DMS79 (cell line): ENCODE results near the gene ZBTB8A.
"Not testable (repeated sequence)": the region's sequence is repeated elsewhere in the genome, so short reads cannot be mapped to it uniquely, and the experiment has no call there.

ENCODE experiments used
- DNase-seq: peaks from one replicate; lab custom pipeline; 2025; lab: John Stamatoyannopoulos, UW

Gene ZBTB8A

GRCh38 chr1:32622205-32622604 is 83.0 kb downstream of the ZBTB8A start:
- DNase-seq = no peak

- DNase-seq = no peak
Measured at GRCh38 chr1:32622806-32623681, 83.8 kb downstream of the ZBTB8A start.

DNA sequence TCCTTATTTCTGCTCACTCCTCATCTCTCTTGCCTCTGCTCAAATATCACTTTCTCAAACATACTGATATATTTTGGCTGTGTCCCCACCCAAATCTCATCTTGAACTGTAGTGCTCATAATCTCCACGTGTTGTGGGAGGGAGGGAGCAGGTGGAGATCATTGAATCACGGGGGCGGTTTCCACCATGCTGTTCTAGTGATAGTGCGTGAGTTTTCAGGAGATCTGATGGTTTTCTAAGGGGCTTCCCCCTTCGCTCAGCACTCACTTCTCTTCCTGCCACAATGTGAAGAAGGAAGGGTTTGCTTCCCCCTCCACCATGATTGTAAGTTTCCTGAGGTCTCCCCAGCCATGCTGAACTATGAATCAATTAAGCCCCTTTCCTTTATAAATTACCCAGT is 84.5 kb downstream of the ZBTB8A start:
- no peak for DNase-seq

DNA sequence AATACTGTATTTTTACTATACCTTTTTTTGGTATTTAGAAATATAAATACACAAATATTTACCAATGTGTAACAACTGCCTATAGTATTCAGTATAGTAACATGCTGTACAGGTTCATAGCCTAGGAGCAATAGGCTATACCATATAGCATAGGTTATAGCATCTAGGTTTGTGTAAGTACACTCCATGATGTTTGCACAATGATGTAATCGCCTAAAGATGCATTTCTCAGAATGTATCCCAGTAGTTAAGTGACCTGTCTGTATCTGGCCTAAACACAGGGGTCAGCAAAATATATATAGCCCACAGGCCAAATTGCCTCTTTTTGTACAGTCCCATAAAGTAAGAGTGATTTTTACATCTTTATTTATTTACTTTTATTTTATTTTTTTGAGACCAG is 86.9 kb downstream of the ZBTB8A start:
- no peak for DNase-seq

DNA sequence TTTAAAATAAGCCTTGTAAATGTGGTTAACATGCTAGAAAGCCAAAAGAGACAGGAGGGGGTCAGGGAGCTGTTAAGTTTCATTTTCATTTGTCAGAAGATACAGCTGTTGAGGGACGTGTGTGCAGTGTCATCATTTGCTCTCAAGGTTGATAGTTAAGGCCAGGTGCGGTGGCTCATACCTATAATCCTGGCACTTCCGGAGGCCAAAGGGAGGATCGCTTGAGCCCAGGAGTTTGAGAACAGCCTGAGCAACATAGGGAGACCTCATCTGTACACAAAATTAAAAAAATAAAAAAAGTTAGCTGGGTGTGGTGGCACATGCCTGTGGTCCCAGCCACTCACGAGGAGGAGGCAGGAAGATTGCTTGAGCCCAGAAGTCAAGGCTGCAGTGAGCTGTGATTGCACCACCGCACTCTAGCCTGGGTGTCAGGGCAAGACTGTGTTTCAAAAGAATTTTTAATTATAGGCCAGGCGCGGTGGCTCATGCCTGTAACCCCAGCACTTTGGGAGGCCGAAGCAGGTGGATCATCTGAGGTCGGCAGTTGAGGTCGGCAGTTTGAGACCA is 88.5 kb downstream of the ZBTB8A start:
- no peak for DNase-seq

DNA sequence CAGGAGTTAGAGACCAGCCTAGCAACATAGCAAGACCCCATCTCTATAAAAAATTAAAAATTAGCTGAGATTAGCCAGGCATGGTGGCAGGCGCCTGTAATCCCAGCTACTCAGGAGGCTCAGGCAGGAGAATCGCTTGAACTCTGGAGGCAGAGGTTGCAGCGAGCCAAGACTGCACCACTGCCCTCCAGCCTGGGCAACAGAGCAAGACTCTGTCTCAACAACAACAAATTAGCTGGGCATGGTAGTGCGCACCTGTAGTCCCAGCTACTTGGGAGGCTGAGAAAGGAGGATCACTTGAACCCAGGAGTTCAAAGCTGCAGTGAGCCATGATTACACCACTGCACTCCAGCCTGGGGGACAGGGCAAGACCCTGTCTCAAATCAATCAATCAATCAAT is 90.9 kb downstream of the ZBTB8A start:
- DNase-seq = not testable (repeated sequence)

DNA sequence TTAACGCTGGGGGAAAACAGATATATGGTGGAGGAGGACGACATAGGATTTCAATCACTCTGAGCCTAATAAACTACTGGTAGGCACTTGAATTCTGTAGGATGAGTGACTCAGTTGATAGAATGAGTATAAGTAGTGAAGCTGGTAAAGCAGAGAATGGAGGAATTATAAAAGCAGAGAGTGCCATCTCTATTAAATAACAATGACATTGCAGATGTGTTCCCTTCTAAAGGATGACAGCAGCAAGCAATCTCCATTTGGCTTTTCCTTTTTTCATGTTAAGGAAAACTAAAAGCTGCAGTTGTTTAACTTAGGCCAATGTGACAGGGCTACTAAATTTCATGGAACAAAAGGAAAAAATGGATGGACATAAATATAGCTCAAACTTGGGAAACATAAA is 93.6 kb downstream of the ZBTB8A start:
- no peak for DNase-seq

DNA sequence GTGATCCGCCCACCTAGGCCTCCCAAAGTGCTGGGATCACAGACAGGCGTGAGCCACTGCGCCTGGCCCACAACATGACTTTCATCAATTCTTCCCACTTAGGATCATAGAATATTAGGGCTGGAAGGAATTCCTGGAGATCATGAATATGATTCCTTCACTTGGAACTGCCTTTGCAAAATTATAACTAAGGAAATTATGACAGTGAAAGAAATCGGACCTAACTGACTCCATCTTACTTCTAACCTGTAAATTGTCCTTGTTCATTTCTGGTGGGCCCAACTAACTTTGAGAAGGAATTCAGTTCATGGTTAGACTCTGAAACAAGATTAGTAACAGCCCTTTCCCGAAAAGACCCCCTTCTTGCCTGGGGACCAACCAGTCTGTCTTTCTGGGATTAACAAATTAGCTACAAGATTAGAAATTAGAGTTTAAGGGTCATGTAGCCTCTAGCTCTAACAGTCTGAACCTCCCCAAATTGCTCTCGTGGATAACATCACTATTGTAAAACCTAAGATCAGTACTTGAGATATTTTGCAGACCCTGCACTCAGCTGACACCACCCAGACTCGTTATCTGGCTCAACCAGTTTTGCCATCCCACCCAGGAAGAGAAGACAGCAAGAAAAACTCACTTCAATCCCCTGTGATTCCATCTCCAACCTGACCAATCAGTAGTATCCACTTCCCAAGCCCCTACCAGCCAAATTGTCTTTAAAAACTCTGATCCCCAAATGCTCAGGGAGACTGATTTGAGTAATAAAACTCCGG is 96.5 kb downstream of the ZBTB8A start:
- DNase-seq = no peak

DNA sequence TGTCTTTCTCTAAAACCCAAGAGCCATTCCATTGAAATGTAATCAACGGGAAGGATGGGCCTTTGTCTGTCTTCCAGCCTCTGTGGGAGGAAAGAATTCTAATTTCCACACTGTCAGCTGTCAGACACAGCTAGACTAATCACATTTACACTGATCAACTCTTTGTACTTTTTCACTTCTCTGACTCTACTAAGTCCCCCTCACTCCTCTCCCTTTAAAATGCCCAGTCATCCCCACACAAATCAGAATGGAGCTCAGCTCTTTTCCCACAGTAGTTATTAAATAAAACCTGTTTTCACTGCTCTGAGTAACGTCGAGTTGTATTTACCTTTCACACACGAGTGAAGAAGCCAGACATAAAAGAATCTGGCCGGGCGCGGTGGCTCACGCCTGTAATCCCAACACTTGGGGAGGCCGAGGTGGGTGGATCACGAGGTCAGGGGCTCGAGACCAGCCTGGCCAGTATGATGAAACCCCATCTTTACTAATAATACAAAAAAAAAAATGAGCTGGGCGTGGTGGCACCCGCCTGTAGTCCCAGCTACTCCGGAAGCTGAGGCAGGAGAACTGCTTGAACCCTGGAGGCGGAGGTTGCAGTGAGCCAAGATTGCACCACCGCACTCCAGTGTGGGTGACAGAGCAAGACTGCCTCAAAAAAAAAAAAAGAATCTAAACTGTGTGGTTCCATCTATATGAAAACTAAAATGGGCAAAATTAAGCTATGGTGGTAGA is 97.9 kb downstream of the ZBTB8A start:
- no peak for DNase-seq

- DNase-seq = no peak
Measured at GRCh38 chr1:32639489-32640075, 100.4 kb downstream of the ZBTB8A start.

DNA sequence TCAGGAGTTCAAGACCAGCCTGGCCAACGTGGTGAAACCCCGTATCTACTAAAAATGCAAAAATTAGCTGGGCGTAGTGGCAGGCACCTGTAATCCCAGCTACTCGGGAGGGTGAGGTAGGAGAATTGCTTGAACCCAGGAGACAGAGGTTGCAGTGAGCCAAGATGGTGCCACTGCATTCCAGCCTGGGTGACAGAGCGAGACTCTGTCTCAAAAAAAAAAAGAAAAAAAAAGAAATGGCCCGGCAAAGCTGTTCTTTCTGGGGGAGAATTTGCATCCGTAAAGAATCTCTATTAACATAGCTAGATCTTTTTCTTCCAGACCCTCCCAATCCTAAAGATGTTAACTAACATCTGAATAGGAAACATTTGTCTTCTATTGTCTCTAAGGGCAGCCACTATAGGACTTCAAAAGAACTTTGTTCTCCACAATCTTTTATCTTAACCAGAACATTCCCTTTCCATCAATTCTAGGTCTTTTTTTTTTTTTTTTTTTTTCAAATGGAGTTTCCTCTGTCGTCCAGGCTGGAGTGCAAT is 103.1 kb downstream of the ZBTB8A start:
- not testable (repeated sequence) for DNase-seq

DNA sequence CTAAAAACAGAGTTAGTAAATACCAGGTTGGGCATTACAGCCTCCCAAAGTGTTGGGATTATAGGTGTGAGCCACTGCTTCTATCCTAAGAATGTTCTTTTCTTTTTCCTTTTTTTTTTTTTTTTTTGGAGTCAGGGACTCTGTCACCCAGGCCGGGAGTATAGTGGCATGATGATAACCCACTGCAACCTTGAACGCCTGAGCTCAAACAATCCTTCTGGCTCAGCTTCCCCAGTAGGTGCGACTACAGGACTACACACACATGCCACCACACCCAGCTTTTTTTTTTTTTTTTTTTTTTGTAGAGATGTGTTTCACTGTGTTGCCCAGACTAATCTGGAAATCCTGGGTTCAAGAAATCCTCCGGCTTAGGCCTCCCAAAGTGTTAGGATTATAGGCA is 105.2 kb downstream of the ZBTB8A start:
- no peak for DNase-seq

DNA sequence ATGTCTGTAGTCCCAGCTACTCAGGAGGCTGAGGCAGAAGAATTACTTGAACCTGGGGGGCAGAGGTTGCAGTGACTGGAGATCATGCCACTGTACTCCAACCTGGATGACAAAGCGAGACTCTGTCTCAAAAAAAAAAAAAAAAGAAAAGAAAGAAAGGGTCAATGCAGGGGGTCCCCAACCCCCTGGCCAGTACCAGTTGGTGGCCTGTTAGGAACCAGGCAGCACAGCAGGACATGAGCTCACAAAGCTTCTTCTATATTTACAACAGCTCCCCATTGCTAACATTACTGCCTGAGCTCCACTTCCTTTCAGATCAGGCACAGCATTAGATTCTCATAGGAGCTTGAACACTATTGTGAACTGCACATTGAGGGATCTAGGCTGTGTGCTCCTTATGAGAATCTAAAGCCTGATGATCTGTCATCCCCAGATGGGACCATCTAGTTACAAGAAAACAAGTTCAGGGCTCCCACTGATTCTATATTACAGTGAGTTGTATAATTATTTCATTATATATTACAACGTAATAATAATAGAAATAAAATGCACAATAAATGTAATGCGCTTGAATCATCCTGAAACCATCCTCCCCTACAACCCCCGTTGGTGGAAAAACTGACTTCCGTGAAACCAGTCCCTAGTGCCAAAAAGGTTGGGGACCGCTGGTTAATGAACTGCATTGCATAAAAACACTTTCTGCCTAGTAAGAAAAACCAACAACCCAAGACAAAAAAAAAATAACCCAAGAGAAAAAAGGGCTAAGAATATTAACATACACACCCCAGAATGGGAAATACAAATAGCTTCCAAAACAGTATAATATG is 108.3 kb downstream of the ZBTB8A start:
- DNase-seq = no peak

DNA sequence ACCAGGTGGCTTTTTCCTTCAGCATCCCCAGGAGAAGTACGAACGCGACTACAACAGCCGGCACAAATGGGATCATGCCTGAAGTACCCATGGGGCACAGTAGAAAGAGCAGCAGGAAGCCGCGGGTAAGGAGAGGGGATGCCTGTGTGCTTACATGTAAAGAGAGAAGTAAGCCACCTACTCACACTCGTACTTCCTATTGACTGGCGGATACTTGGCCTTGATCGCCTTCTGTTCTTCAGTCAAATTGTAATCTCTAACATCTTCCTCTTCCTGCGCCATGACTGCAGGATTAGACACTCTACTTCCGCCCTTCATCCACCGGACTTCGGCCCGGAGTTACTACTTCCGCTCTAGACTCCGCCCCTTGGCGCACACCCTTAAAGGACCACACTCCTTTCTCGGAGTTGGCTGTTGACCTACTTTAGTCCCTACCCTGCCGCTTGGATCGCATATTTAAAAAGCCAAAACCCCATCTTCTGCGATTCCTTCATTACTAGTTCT is 111.1 kb downstream of the ZBTB8A start, which contains the start of gene ZBTB8OS:
ZBTB8OS (minus strand) TSS at position 303 of the 504 bp plus-strand sequence; CDS start at position 282, 21 bp downstream.
- peak; percentile 86 for DNase-seq

DNA sequence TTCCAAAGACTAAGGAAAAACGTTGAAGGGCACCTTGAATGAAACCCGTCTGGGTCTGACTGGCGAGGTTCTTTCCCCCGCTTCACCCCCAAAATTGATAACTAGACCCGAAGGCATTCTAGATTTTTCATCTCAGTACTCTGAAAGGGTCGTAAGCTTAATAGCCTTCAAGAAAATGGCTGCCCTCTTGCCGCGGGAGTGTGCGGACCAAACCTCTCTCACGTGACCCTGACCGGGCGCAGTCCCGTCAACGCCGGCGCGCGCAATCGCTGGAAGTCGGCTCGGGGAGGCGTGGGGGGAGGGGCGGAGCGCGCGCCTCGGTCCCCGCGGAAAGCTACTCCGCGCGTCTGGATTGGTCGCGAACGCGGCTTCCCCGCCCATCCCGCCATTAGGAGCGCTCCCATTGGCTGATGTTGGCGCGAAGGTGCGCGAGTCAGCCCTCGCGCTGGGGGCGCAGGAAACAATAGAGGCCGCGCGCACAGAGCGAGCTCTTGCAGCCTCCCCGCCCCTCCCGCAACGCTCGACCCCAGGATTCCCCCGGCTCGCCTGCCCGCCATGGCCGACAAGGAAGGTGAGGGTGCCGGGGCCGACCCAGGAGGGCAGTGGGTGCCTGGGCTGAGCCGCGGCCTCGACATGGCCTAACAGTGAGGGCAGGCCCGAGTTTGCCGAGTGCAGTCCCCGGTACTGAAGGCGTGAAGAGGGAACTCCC is 111.7 kb downstream of the ZBTB8A start, which contains the start of gene RBBP4:
RBBP4 (plus strand) TSS at position 457 of the 709 bp plus-strand sequence; CDS start at position 556, 99 bp downstream.
- peak; percentile 96 for DNase-seq

DNA sequence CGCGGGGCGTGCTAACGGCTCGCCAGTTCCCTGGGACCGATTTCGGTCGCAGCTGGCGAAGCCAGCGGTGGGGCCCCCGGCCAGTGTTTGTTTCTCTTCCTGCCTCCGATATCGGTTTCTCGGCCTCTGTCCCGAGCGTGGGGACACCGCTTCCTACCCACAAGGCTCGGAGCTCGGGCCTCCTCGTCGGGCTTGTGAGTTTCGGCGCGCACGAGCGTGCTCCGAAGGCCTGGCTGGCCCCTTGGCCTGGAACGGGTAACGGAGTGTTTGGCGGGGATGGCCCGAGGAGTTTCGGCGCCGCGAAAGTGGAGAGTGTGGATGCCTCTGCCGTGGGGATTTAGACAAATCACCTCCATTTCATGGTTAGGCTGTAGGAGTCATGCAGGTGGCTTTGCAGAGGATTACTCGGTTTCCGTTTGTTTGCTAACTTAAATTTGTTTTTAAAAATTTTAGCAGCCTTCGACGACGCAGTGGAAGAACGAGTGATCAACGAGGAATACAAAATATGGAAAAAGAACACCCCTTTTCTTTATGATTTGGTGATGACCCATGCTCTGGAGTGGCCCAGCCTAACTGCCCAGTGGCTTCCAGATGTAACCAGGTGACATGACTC is 112.3 kb downstream of the ZBTB8A start:
- peak; percentile 16 for DNase-seq

DNA sequence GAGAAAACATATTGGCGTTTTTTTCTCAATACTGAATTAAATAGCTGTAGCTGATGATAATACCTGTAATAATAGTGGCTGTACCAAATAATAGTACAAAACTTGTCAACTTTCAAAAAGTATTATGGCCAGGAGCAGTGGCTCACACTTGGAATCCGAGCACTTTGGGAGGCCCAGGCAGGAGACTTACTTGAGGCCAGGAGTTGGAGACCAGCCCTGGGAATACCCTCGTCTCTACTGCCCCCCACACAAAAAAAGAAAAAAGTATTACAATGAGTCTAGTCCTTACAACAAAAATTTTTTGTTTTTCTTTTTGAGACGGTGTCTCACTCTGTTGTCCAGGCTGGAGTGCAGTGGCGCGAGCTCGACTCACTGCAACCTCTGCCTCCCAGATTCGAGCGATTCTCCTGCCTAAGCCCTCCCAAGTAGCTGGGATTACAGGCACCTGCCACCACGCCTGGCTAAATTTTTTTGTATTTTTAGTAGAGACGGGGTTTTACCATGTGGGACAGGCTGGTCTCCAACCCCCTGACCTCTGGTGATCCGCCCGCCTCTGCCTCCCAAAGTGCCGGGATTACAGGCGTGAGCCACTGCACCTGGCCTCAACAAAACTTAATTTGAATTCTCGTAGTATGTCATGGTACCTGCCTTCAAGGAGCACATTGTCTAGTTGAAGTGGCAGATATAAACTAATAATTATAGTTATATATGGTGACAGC is 113.2 kb downstream of the ZBTB8A start:
- no peak for DNase-seq
